Psoas muscle (tissue), 8 donors: ENCODE data around the gene DCT. TPM values are rescaled to one million over a fixed set of nuclear protein-coding genes. Genes with fewer than 3 reads are reported as not detected.

Experiments used
- ATAC-seq, 4 donors: fragments of 200-7000 bp; cut with Tn5 transposase; one replicate each; pipeline ENCODE4 v1.9.1; 2020; ENCODE audit warnings: moderate library complexity in 3 of 4, mild to moderate bottlenecking in 2 of 4
- DNase-seq, 2 donors: peaks; one replicate each; pipeline ENCODE4 v3.0.0-alpha.2; 2020
- H3K27ac ChIP-seq: fragments of 200-600 bp; one replicate; pipeline ENCODE4 v1.8.0; 2022
- H3K27me3 ChIP-seq, 3 donors: fragments of 200-600 bp in 1 of 3; one replicate each; pipeline versions ENCODE4 v1.6.1 to v1.8.0; 2013 to 2022; ENCODE audit warnings: low read length in 2 of 3, mild to moderate bottlenecking in 2 of 3, moderate library complexity in 1 of 3; ENCODE audit not compliant: insufficient read depth in 3 of 3
- H3K36me3 ChIP-seq, 2 donors: fragments of 200-600 bp in 1 of 2; one replicate each; pipeline versions ENCODE4 v1.6.1 to v1.8.0; 2013 to 2022; ENCODE audit warnings: low read depth in 1 of 2, mild to moderate bottlenecking in 1 of 2, moderate library complexity in 1 of 2; ENCODE audit not compliant: insufficient read depth in 1 of 2
- H3K4me1 ChIP-seq: fragments of 200-600 bp; one replicate; pipeline ENCODE4 v1.8.0; 2022
- H3K4me3 ChIP-seq: fragments of 200-600 bp; one replicate; pipeline ENCODE4 v1.8.0; 2022; ENCODE audit warnings: mild to moderate bottlenecking
- H3K9me3 ChIP-seq: fragments of 200-600 bp; one replicate; pipeline ENCODE4 v1.8.0; 2022
- WGBS, 3 donors: extraction: QIAGEN DNeasy Blood & Tissue Kit; methylation state at CpG; one replicate each; pipeline versions ENCODE4 v1.1.6 to v1.1.7; 2013; 5-methylcytosine and 5-hydroxymethylcytosine counted together
- intact Hi-C, 2 donors: fragments of 100-400 bp; cut with DNase I; formaldehyde crosslinking; loops; one replicate each; pipeline versions ENCODE4 v1.11.0 to v1.14.2; 2022
- polyA plus RNA-seq, 3 donors: library from polyadenylated mRNA; stranded (reverse); fragments of 200-250 nt; gene quantifications; one replicate each; pipeline ENCODE4 v1.2.3, GENCODE V29; 2013
- total RNA-seq, 4 donors: library from RNA; stranded (reverse); fragmentation: NEBNext Ultra II Directional in 2 of 4; extraction: Animal tissue kit (Norgen Biotek cat#: 25700) in 2 of 4; gene quantifications; one replicate each; pipeline versions ENCODE4 v1.2.1 to v1.2.4, GENCODE V29; 2021 to 2023
- TF ChIP-seq, protein P1 (sequence below): fragments of 200-600 bp; IDR thresholded peaks from one replicate; pipeline ENCODE4 v1.8.0; 2022; ENCODE audit warnings: antibody characterized with exemption
- donor health status: healthy with polysubstance abuse.
- donor health status: DM: no; HTN: no; CAD: no; lungs with moderate emphysema.
- donor health status: Bipolar disorder and iron deficiency.
- donor health status: healthy.
- donor health status: DM: yes; HTN: yes; CAD: no.
- donor health status: DM: no; HTN: no; CAD: no.
- donor health status: DM: no; HTN: no; CAD: no.
- donor health status: DM: yes; HTN: yes; CAD: no.

Gene DCT
- total and polyA plus RNA-seq, 7 donors: 0.04 to 0.64 (median 0.22) TPM

DNA sequence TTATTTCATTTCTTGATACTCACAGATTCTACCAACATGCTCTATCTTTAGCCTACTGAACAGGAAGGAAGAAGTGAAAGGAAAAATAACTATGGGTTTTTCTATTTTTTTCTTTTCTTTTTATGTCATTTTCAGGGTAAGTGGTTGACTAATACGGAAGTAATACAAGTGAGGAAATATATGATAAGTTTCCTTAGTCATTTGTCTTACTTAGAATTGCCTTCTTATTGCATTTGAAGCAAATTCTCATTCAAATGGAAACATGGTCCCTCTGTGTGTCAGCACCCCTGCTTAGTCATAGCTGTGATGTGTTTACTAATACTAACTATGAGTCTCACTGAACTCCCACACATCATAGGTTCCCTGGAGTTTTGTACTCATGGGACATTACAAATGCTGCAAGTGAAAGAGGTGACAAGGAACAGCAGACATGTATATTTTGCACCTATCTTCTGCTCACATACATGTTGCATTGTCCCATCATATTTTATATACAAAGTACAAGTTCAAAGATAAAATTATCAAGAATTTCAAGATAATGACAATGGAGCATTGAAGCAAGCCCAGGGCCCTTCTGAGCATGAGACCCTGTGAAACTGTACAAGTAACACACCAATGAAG is 60.1 kb downstream of the DCT start:
- no peaks in the 10 kb centered on the region for H3K4me1 ChIP-seq
- no peak overlapping the region for H3K27ac ChIP-seq
- no peak overlapping the region for H3K4me3 ChIP-seq
- ATAC-seq (no peak), DNase-seq (no peak)
- 76 to 82% (median 79%) methylated on average over 1 of the region's 1 CpG for WGBS, 3 donors
- no peaks in the 10 kb centered on the region for H3K36me3 ChIP-seq
- intact Hi-C loops: no loop called here
- H3K9me3 ChIP-seq: peaks cover 2% of the 10 kb centered on the region
- H3K27me3 ChIP-seq: peaks cover 2 to 5% (median 2%) of the 10 kb centered on the region in 3 donors
- TF ChIP-seq, protein P1, sequence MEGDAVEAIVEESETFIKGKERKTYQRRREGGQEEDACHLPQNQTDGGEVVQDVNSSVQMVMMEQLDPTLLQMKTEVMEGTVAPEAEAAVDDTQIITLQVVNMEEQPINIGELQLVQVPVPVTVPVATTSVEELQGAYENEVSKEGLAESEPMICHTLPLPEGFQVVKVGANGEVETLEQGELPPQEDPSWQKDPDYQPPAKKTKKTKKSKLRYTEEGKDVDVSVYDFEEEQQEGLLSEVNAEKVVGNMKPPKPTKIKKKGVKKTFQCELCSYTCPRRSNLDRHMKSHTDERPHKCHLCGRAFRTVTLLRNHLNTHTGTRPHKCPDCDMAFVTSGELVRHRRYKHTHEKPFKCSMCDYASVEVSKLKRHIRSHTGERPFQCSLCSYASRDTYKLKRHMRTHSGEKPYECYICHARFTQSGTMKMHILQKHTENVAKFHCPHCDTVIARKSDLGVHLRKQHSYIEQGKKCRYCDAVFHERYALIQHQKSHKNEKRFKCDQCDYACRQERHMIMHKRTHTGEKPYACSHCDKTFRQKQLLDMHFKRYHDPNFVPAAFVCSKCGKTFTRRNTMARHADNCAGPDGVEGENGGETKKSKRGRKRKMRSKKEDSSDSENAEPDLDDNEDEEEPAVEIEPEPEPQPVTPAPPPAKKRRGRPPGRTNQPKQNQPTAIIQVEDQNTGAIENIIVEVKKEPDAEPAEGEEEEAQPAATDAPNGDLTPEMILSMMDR: no peak

DNA sequence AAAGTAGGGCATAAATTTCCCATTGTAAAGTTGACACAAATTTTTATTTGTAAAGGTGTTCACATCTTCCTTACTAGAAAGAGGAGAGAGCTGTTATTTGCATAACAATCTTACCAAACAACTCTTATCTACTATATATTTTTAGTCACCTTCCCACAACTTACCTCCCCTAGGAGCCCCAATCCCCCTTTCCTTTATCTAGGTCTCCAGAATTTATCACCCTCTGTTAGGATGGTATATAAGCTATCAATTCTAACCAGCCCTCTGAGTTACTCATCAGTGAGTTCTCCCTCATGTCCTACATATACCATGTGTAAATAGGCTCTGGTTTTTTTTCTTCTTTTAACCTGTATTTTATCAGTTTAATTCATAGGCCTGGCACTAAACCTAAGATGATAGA is 62.2 kb downstream of the DCT start:
- Histone ChIP-seq H3K27me3 (peaks cover 2 to 5% (median 2%) of the 10 kb centered on the region in 3 donors), H3K4me1 (no peaks in the 10 kb centered on the region), H3K4me3 (no peak overlapping the region), H3K27ac (no peak overlapping the region), H3K36me3 (no peaks in the 10 kb centered on the region), H3K9me3 (peaks cover 2% of the 10 kb centered on the region)
- DNase-seq: no peak
- TF ChIP-seq, protein P1: no peak
- intact Hi-C loops: no loop called here
- no peak for ATAC-seq

DNA sequence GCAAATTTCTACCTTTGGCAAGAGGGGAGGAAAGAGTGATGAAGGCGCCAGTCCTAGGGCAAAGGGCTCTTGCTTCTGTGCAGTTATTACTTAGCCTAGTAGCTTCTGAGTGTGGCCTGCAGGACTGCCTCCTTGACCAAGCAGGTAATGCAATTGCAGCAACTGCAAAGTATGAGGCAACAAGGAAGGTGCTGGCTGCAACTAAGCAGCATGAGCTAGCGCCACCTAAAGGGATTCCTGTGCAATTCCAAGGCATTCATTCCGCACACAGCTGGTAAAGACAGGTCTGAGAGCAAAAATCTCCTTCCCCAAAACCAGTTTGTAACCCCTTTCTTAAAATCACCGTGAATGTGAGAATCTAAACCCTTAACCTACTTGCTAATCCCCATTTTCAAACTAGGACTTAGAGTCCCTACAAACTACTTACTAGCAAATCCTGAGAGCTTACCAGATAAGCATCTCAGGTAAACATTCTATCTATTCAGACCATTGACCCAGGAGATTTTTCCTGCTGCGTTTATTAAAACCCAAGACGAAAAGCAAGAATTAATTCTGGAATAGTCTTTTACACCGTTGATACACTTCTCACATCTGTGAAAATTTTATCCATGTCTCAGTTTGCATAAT is 62.9 kb downstream of the DCT start:
- Histone ChIP-seq H3K27me3 (peaks cover 2 to 5% (median 2%) of the 10 kb centered on the region in 3 donors), H3K9me3 (peaks cover 2% of the 10 kb centered on the region), H3K4me1 (no peaks in the 10 kb centered on the region), H3K27ac (no peak overlapping the region), H3K4me3 (no peak overlapping the region), H3K36me3 (no peaks in the 10 kb centered on the region)
- no peak for ATAC-seq
- WGBS, 3 donors: 50 to 68% (median 60%) methylated on average over 7 of the region's 7 CpGs
- TF ChIP-seq, protein P1: no peak
- DNase-seq: no peak
- intact Hi-C loops: no loop called here

DNA sequence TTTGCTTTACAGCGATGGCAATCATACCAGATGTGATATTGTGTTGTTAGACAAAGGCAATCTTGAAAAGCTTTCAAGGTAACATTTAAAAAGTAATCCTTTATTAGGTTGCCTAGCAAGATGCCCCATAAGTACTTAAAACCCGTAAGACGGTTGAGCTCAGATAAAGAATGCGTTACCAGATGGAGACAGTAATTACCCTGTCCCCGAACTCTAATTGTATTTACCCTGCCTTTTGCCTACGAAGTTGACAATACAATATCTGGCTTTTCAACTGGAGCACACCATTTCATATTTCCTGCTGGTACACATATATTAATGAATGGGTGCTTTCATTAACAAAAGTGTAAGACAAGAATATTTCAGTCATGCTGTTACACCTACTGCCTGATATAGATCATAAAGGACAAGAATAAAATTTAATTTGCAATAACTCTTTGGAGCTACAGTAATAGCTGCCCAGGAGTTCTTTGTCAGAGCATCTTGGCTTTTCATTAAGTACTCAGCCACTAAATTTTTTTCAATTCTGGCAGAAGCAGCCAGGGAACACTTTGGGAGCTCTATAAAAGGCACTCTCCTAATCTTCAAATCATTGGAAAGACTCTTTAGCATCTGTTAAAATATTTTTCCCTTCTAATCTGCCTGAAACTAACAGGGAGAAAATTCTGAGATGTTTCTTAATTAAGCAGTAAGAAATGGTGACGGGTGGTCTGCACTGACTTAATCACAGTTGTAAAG is 63.8 kb downstream of the DCT start:
- 35 to 56% (median 49%) methylated on average over 7 of the region's 7 CpGs for WGBS, 3 donors
- ATAC-seq: no peak
- intact Hi-C loops: no loop called here

More for the DNA sequence above, 63.8 kb downstream of the DCT start:
- Histone ChIP-seq H3K4me3 (no peak overlapping the region), H3K27ac (no peak overlapping the region), H3K4me1 (no peaks in the 10 kb centered on the region), H3K36me3 (no peaks in the 10 kb centered on the region), H3K27me3 (peaks cover under 1 to 5% (median 2%) of the 10 kb centered on the region in 3 donors), H3K9me3 (no peaks in the 10 kb centered on the region)
- DNase-seq: no peak
- TF ChIP-seq, protein P1: no peak
